GM13977 (cell line): ENCODE results near the gene PPM1H.
"Not testable (repeated sequence)": the region's sequence is repeated elsewhere in the genome, so short reads cannot be mapped to it uniquely, and the experiment has no call there.

Source experiments
- DNase-seq: peaks from one replicate; pipeline ENCODE4 v3.0.0; 2012; ENCODE audit warnings: low spot score
- in situ Hi-C: fragments of 300-500 bp; cut with MboI; formaldehyde crosslinking; loops from one replicate; pipeline ENCODE4 v1.12.0; 2022; ENCODE audit warnings: low sequenced_read_pairs, low pct_unique_long_range_greater_than_20kb, mixed read lengths, inconsistent platforms; ENCODE audit not compliant: unreplicated experiment
- TF ChIP-seq, protein P1 (sequence below): IDR thresholded peaks from 2 replicates; pipeline ENCODE4 v1.5.1; 2012; ENCODE audit warnings: mild to moderate bottlenecking, control low read depth; ENCODE audit not compliant: insufficient read depth; ENCODE audit errors: extremely low read depth, missing control alignments

The PPM1H gene

DNA sequence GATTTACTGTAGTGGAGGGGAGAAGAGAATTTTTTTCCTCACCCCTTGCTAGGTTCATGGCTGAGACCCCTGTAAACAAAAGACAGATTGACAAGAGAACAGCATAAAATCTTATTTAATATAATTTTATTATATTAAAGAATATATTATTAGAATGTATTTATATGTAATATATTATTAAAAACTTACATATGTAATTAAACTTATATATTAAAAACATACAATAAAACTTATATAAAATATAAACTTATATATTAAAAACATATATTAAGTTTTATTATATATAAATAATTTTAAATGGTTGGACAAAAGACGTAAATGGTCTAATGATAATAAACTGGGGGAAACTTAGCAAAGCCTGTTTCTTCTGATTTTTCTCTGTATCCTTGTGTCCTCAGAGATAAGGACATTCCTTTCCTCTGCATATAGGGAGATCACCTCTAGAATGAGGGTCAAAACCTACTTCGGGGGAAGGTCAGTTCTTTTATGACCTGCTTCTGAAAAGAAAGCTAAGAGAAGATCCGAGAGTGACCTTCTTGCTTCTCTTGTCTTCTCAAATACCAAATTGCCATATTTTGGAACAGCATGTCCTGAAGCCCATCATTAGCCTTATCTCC is 8.9 kb upstream of the PPM1H start:
- in situ Hi-C loops = no loop called here
- no peak for DNase-seq
- TF ChIP-seq, protein P1, sequence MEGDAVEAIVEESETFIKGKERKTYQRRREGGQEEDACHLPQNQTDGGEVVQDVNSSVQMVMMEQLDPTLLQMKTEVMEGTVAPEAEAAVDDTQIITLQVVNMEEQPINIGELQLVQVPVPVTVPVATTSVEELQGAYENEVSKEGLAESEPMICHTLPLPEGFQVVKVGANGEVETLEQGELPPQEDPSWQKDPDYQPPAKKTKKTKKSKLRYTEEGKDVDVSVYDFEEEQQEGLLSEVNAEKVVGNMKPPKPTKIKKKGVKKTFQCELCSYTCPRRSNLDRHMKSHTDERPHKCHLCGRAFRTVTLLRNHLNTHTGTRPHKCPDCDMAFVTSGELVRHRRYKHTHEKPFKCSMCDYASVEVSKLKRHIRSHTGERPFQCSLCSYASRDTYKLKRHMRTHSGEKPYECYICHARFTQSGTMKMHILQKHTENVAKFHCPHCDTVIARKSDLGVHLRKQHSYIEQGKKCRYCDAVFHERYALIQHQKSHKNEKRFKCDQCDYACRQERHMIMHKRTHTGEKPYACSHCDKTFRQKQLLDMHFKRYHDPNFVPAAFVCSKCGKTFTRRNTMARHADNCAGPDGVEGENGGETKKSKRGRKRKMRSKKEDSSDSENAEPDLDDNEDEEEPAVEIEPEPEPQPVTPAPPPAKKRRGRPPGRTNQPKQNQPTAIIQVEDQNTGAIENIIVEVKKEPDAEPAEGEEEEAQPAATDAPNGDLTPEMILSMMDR = no peak

DNA sequence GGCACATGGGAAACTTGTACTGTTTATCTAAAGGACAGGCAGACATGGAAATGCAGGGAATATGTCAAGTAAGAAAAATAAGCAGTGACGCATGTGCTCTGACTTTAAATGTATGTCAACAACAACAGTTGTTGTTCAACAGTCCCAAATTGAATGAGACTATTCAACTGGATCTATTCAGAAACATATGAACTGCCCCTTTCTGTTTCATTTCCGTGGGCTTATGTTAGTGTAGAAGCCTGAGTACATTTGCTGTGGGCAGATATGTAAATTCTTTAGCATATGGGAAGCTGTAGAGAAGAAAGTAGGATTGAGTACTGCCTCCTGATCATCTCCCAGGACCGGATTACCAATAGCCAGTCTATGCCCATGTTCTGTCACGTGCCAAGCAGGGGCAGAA is 7.4 kb upstream of the PPM1H start:
- DNase-seq, in situ Hi-C loops: not testable (repeated sequence)

DNA sequence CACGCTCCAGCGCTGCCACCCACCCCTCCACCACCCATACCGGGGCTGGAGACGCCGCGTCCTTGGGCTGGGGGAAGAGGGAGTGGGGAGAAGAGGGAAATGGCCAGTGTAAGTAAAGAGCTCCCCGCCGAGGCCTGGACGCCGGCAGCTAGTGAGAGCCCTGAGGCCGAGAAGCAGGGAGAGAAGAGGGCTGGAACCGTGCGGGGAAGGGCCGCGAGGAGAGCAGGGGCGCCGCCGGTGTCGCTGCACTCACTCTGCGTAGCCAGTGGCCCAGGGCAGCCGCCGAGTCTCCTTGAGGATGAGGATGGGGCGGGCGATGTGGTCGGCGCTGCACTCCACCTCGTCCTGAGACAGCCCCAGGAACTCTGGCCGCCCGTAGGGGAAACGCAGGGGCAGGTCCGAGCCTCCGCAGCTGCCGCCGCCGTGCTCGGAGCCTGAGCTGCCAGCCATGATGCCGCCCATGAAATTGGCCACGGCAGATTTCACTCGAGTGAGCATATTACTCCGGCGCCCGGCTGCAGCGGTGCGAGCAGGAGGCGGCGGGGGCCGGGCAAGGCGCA is 631 bp downstream of the PPM1H start:
- TF ChIP-seq, protein P1 = no peak
- in situ Hi-C loops = no loop called here
- peak; percentile 55 for DNase-seq

DNA sequence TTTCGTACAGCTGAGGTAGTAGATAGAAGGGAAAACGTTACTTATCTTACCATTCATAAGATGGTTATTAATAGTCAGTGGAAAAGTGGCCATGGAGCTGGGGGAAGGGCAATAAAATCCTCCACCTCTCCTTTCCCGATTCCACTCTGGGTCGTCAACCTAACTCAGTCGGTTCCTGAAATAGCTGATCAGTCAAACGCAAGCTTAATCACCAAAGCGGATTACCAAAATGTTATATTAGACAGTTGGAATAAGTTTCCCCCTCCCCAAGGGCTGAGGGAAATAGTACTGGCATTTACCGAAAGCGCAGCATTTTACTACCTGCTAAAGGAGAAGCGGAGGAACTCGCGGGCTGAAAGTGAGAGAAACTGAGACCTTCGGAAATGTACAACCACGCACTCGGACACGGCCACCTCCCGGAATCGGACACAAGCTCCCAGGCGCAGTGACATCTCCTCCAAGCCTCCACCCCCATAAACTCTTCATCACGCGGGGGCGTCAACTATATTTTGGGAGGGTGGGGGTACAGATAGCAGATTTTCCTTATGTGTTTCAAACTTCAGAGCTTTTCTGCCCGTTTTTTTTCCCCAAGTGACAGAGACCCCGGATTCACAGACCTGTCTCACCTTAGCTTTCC is 1.2 kb downstream of the PPM1H start:
- in situ Hi-C loops = no loop called here
- DNase-seq = no peak
- TF ChIP-seq, protein P1 = no peak

DNA sequence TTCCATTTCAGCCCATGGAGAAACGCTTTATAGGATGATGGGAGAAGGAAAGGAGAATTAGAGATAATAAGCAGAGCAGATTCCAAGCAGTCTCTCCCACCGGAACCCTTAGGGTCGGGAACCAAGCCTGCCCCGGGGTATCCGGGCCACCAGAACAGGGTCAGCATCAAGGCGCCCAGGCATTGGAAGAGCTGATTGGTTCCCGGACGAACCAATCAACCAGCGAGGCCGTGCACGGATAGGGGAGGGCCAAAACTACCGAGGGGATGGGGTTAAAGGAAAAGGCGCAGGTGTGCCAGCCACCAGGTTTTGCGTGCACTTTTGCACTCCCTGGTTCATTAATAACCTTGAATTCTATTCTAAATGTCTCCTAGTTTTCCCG is 1.7 kb downstream of the PPM1H start:
- DNase-seq = peak; percentile 21
- in situ Hi-C loops = no loop called here

DNA sequence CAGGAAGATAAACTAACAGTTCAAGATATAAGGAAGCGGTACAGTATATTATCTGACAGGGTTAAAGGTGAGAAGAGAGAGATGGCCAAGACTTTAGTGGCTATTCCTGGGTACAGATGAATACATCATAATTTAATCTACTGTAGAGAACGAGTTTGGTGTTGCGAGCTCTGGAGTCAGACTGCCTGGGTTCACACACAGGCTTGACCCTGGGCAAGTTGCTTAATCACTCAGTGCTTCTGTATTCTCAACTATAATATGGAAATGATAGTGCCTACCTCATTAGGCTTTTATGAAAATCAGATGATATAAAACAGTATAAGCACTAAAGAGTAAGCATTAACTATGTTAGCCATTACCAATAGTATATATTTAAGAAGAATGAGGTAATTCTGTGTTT is 3.5 kb downstream of the PPM1H start:
- DNase-seq = no peak
- TF ChIP-seq, protein P1 = no peak
- in situ Hi-C loops = no loop called here

More for the DNA sequence above, 1.7 kb downstream of the PPM1H start:
- TF ChIP-seq, protein P1 = no peak

DNA sequence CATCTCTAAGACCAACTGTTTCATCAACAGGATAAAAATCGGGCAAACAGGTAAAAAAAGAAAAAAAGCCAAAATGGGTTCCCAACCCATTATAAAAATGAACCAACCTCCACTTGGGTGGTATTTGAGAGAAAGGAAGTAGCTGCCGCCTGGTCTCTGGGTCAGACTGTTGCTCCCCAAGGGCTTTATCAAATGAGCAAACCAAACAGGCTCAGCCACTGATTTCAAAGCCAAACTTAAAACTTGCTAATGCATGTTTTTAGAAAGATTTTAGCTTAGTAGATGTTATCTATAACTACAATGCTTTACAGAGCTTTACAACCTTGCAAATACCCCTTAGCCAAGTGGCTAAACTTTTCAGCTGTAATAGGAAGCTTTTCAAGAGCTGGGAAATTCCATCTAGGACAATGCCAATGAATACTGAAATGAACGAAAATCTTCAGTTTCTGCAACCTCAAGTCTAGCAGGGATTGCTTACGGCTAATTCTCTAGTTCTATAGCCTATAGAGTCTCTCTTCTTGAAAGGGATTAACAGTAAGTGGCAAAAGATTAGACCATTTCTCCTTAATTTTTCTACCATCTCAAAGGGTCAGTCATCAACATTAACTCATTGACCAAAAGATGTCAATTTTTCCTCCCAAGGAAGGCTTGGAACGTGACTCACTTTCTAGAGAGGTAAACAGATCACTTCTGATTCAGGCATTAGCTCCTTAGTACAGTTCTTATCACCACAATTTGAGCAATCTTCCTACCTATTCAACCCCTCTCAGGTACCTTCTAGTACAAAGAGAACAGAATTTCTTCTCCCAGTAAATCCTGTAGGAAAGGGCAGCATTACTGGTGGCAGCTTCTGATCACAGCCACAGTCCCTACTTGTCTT is 4.2 kb downstream of the PPM1H start:
- in situ Hi-C loops = no loop called here

More for the DNA sequence above, 4.2 kb downstream of the PPM1H start:
- DNase-seq = no peak
- TF ChIP-seq, protein P1 = no peak
